Muscle layer of colon (tissue), 2 donors: Measurements from ENCODE around the gene SIRPA.

ENCODE experiments used
- H3K27ac ChIP-seq: one replicate; pipeline ENCODE4 v1.7.0; 2013; ENCODE audit warnings: low read depth, mild to moderate bottlenecking, low read length, moderate library complexity
- H3K27me3 ChIP-seq, 2 donors: one replicate each; pipeline ENCODE4 v1.7.0; 2013; ENCODE audit warnings: low read length in 2 of 2, mild to moderate bottlenecking in 2 of 2; ENCODE audit not compliant: insufficient read depth in 2 of 2, control insufficient read depth in 1 of 2
- H3K36me3 ChIP-seq: one replicate; pipeline ENCODE4 v1.7.0; 2013; ENCODE audit warnings: mild to moderate bottlenecking, low read length; ENCODE audit not compliant: insufficient read depth
- H3K4me1 ChIP-seq: one replicate; pipeline ENCODE4 v1.7.0; 2013; ENCODE audit warnings: mild to moderate bottlenecking, low read length; ENCODE audit not compliant: insufficient read depth
- H3K4me3 ChIP-seq, 2 donors: one replicate each; pipeline ENCODE4 v1.7.0; 2013; ENCODE audit warnings: low read length in 2 of 2, low read depth in 1 of 2, mild to moderate bottlenecking in 1 of 2, moderate library complexity in 1 of 2
- H3K9ac ChIP-seq: one replicate; pipeline ENCODE4 v1.7.0; 2013; ENCODE audit warnings: low read length
- H3K9me3 ChIP-seq: one replicate; pipeline ENCODE4 v1.7.0; 2013; ENCODE audit warnings: mild to moderate bottlenecking, low read length
- donor health status: abdominal sarcoma.
- donor health status: Adenocarcinoma of cecum.

Gene SIRPA

GRCh38 chr20:1879934-1880333 lies 15.3 kb upstream of the SIRPA start:
- Histone ChIP-seq H3K27ac (no peak overlapping the region), H3K4me1 (peaks cover 18% of the 10 kb centered on the region), H3K9me3 (no peaks in the 10 kb centered on the region), H3K9ac (no peak overlapping the region), H3K4me3 (no peak overlapping the region), H3K27me3 (peaks cover 0 to 19% of the 10 kb centered on the region in 2 donors), H3K36me3 (no peaks in the 10 kb centered on the region)

DNA sequence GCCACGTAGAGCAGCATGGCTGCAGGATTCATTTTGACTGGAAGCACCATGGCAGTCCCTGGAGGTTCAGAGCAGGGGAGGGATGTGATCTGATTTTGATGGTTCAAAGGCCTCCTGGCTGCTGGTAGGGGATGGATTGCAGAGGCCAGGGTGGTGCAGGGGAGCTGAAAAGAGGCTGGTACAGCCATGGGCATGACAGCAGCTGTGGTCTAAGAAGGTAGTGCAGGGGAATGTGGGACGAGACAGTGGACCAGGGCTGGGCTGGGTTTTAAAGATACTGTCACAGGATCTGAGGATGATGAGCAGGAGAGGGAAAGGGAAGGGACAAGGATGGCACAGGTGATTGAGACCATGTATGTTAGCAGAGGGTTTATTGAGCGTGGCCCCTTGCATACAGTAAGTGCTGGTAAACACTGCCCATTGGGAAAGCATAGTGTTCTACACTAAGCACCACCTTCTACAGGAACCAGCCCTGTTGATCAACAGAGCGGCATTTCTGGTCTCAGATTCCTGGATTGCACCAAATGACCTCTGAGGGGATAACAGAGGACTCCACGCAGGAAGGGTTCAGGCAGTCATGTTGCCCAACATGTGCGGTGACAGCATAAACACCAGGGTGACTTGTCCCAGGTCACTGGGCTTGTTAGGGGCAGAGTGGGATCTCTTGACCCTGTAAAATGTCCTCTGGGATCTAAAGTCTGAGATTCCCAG lies 14.5 kb upstream of the SIRPA start:
- no peaks in the 10 kb centered on the region for H3K9me3 ChIP-seq
- H3K4me1 ChIP-seq, result peaks cover 18% of the 10 kb centered on the region
- H3K4me3 ChIP-seq, result no peak overlapping the region
- H3K9ac ChIP-seq, result no peak overlapping the region
- H3K27me3 ChIP-seq, result peaks cover 0 to 19% of the 10 kb centered on the region in 2 donors
- H3K36me3 ChIP-seq, result no peaks in the 10 kb centered on the region
- no peak overlapping the region for H3K27ac ChIP-seq

DNA sequence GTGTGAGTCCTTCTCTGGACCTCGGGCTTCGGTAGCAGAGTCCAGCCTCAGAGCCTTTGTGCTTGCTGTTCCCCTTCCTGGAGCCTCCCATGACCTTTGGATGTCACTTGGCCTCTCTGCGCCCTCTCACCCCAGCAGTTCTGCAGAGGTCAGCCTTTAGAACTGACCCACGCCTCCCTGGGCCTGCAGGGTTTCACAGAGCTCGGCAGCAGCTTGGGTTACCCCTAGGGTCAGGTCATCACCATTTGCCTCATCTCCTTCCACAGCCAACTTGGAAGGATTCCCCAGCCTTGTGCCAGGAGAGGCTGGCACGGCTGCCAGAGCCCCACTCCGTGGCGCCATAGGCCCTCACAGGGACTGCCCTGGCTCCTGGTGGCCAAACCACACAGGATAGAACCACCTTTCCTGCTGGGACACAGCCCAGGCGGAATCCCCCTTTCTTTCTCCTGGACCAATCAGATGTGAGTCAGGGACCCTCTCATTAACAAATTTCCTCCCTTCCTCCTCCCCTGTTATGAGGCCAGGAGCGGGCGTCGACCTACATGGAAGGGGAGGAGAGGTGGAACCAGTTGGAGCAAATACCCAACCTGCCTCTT lies 13.9 kb upstream of the SIRPA start:
- peaks cover 0 to 19% of the 10 kb centered on the region in 2 donors for H3K27me3 ChIP-seq
- no peak overlapping the region for H3K27ac ChIP-seq
- H3K9ac ChIP-seq, result no peak overlapping the region
- no peak overlapping the region for H3K4me3 ChIP-seq
- H3K36me3 ChIP-seq, result no peaks in the 10 kb centered on the region
- H3K4me1 ChIP-seq, result peaks cover 18% of the 10 kb centered on the region
- no peaks in the 10 kb centered on the region for H3K9me3 ChIP-seq

- Histone ChIP-seq H3K9me3 (no peaks in the 10 kb centered on the region), H3K27ac (no peak overlapping the region), H3K27me3 (peaks cover 0 to 19% of the 10 kb centered on the region in 2 donors), H3K36me3 (no peaks in the 10 kb centered on the region), H3K4me3 (no peak overlapping the region), H3K9ac (no peak overlapping the region), H3K4me1 (peaks cover 21% of the 10 kb centered on the region)
These were observed 13.2 kb upstream of the SIRPA start for GRCh38 chr20:1882026-1882425.

DNA sequence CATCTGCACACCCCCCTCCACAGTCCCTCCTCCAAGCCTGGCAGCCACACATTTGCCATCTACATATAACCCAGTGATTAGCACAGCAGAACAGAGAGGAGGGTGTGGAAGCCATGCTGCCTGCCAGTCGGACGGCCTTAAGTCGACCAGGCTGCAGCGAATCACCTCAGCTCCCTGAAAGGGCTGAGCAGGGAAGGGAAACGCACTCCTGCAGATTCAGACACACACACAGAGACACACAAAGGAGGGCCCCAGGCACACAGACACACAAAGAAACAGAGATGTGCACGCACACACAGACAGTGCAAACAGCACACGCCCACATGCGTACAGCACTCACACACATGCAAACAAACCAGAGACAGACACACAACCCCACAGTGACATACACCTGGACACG lies 11.2 kb upstream of the SIRPA start:
- H3K36me3 ChIP-seq, result no peaks in the 10 kb centered on the region
- peaks cover 0 to 10% of the 10 kb centered on the region in 2 donors for H3K27me3 ChIP-seq
- H3K4me1 ChIP-seq, result peaks cover 25% of the 10 kb centered on the region
- H3K27ac ChIP-seq, result no peak overlapping the region
- H3K4me3 ChIP-seq, result no peak overlapping the region
- H3K9me3 ChIP-seq, result no peaks in the 10 kb centered on the region
- no peak overlapping the region for H3K9ac ChIP-seq

- Histone ChIP-seq H3K9me3 (no peaks in the 10 kb centered on the region), H3K9ac (no peak overlapping the region), H3K27me3 (no peaks in the 10 kb centered on the region), H3K4me3 (no peak overlapping the region), H3K27ac (no peak overlapping the region), H3K4me1 (peaks cover 25% of the 10 kb centered on the region), H3K36me3 (no peaks in the 10 kb centered on the region)
These were observed 10.0 kb upstream of the SIRPA start for GRCh38 chr20:1885254-1885653.

GRCh38 chr20:1885940-1886693 lies 9.1 kb upstream of the SIRPA start:
- Histone ChIP-seq H3K27me3 (no peaks in the 10 kb centered on the region), H3K27ac (no peak overlapping the region), H3K9ac (no peak overlapping the region), H3K4me3 (no peak overlapping the region), H3K36me3 (no peaks in the 10 kb centered on the region), H3K4me1 (peaks cover 24% of the 10 kb centered on the region), H3K9me3 (no peaks in the 10 kb centered on the region)

DNA sequence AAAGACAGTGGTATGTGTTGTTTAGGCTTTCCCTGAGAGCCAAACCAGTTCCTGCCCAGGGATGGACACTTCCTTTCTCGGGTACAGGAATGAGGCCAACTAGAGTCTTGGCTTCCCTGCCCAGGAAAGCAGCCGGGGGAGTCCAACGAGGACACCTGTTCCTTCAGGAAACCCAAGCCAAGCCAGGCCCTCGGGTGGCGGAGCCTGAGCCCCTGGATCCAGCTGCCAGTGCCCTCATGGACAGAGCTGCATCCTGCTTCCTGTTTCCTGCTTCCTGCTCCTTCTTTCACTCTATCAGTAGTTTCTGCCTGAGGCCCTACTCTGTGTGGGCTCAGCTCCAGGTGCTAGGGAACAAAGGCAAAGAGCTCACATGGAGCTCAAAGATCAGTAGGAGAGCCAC lies 7.9 kb upstream of the SIRPA start:
- H3K36me3 ChIP-seq, result no peaks in the 10 kb centered on the region
- no peak overlapping the region for H3K4me3 ChIP-seq
- no peak overlapping the region for H3K9ac ChIP-seq
- no peak overlapping the region for H3K27ac ChIP-seq
- H3K9me3 ChIP-seq, result no peaks in the 10 kb centered on the region
- H3K27me3 ChIP-seq, result no peaks in the 10 kb centered on the region
- H3K4me1 ChIP-seq, result peaks cover 19% of the 10 kb centered on the region

DNA sequence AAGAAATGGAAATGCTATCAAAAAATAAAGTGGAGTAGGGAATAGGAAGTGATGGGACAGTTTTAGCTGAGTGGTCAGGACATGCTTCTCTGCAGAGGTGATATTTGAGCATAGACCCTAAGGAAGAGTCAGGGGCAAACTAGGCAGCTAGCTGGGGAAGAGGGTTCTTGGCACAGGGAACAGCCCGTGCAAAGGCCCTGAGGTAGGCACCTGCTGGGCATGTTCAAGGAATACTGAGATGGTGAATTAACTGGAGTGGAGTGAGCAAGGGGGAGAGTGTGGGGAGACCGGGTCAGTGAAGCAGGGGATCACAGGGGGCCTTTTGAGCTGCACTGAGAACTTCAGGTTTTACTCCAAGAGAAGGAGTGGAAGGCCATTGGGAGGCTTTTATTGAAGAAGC lies 7.5 kb upstream of the SIRPA start:
- Histone ChIP-seq H3K9me3 (no peaks in the 10 kb centered on the region), H3K27ac (no peak overlapping the region), H3K9ac (no peak overlapping the region), H3K27me3 (no peaks in the 10 kb centered on the region), H3K4me1 (peaks cover 22% of the 10 kb centered on the region), H3K4me3 (no peak overlapping the region), H3K36me3 (no peaks in the 10 kb centered on the region)

GRCh38 chr20:1888796-1889463 lies 6.3 kb upstream of the SIRPA start:
- no peaks in the 10 kb centered on the region for H3K36me3 ChIP-seq
- H3K9me3 ChIP-seq, result no peaks in the 10 kb centered on the region
- peaks cover 23% of the 10 kb centered on the region for H3K4me1 ChIP-seq
- no peak overlapping the region for H3K27ac ChIP-seq
- H3K9ac ChIP-seq, result no peak overlapping the region
- H3K27me3 ChIP-seq, result no peaks in the 10 kb centered on the region
- no peak overlapping the region for H3K4me3 ChIP-seq

DNA sequence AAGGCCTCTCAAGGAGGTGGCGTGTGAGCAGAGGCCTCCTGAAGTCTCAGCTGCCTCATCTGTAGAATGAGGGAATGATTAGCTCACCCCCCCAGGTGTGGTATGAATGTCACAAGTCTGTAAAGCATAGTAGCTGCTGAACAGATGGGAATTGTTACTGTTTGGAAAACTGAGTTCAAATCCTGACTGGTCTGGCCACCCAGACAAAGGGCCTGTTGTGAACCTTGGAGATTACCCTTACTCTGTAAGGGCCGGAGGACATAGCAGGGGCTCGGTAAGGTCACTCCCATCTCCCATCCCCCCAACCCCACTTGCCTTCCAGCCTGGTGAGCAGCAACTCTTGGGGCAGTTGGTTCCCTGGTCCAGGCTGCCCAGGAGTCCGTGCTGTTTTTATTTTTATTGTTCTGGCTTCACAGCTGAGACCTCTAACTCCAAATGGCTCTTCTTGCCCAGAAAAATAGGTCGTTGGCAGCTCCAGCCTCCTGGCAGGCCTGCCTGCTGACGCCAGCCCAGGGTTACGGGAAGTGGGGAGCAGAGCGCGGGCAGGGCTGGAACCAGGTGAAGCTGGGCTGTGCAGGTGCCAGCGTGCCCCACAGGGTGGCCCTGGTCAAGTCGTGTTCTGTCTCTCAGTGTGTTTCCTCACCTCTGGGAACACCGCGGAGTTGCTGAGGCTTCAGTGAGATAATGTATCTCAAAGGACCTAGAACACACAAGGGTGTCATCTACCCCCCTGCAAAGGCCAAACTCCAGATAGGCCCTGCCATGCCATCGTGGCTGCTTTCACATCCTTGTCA lies 4.5 kb upstream of the SIRPA start:
- Histone ChIP-seq H3K36me3 (no peaks in the 10 kb centered on the region), H3K9me3 (no peaks in the 10 kb centered on the region), H3K4me3 (no peak overlapping the region), H3K4me1 (peaks cover 18% of the 10 kb centered on the region), H3K9ac (no peak overlapping the region), H3K27ac (no peak overlapping the region), H3K27me3 (no peaks in the 10 kb centered on the region)
